Liver (tissue), 3 donors: ENCODE measurements around the gene SATB1.

ENCODE experiments used
- ATF3 ChIP-seq: IDR thresholded peaks from 2 replicates; pipeline ENCODE4 v1.6.1; 2016; ENCODE audit warnings: antibody characterized with exemption
- EGR1 ChIP-seq, 2 donors: IDR thresholded peaks; 2 replicates each; pipeline ENCODE4 v1.6.1; 2016 to 2018; ENCODE audit warnings: antibody characterized with exemption in 2 of 2, low read depth in 2 of 2
- FOXA2 ChIP-seq: IDR thresholded peaks from 2 replicates; pipeline ENCODE4 v1.6.1; 2016; ENCODE audit warnings: antibody characterized with exemption
- GABPA ChIP-seq, 2 donors: IDR thresholded peaks in 1 of 2; conservative IDR thresholded peaks in 1 of 2; 2 replicates each; pipeline ENCODE4 v1.6.1; 2016; ENCODE audit warnings: antibody characterized with exemption in 2 of 2, mild to moderate bottlenecking in 1 of 2, moderate library complexity in 1 of 2
- MAX ChIP-seq: IDR thresholded peaks from 2 replicates; pipeline ENCODE4 v1.6.1; 2016; ENCODE audit warnings: antibody characterized with exemption
- NR2F2 ChIP-seq: IDR thresholded peaks from 2 replicates; pipeline ENCODE4 v1.6.1; 2016; ENCODE audit warnings: antibody characterized with exemption
- RAD21 ChIP-seq, 2 donors: IDR thresholded peaks; 2 replicates each; pipeline ENCODE4 v1.6.1; 2016; ENCODE audit warnings: antibody characterized with exemption in 2 of 2, mild to moderate bottlenecking in 2 of 2
- REST ChIP-seq: IDR thresholded peaks from 2 replicates; pipeline ENCODE4 v1.6.1; 2016; ENCODE audit warnings: antibody characterized with exemption, mild to moderate bottlenecking
- RXRA ChIP-seq, 2 donors: IDR thresholded peaks; 2 replicates each; pipeline ENCODE4 v1.6.1; 2017 to 2018; ENCODE audit warnings: antibody characterized with exemption in 2 of 2, mild to moderate bottlenecking in 1 of 2
- SP1 ChIP-seq: IDR thresholded peaks from 2 replicates; pipeline ENCODE4 v1.6.1; 2018; ENCODE audit warnings: antibody characterized with exemption, mild to moderate bottlenecking
- TAF1 ChIP-seq: conservative IDR thresholded peaks from 2 replicates; pipeline ENCODE4 v1.6.1; 2016; ENCODE audit warnings: antibody characterized with exemption, mild to moderate bottlenecking
- YY1 ChIP-seq: IDR thresholded peaks from 2 replicates; pipeline ENCODE4 v1.6.1; 2016; ENCODE audit warnings: antibody characterized with exemption, mild to moderate bottlenecking
- TF ChIP-seq, protein P1 (sequence below): fragments of 150-350 bp; IDR thresholded peaks from 2 replicates; pipeline ENCODE4 v1.5.1; 2017; ENCODE audit warnings: improper control_type of control experiment, low read depth, low read length; ENCODE audit not compliant: missing input control
- donor health status: healthy.
- donor health status: healthy.

- no peak for TF ChIP-seq MAX
- TF ChIP-seq, protein P1, sequence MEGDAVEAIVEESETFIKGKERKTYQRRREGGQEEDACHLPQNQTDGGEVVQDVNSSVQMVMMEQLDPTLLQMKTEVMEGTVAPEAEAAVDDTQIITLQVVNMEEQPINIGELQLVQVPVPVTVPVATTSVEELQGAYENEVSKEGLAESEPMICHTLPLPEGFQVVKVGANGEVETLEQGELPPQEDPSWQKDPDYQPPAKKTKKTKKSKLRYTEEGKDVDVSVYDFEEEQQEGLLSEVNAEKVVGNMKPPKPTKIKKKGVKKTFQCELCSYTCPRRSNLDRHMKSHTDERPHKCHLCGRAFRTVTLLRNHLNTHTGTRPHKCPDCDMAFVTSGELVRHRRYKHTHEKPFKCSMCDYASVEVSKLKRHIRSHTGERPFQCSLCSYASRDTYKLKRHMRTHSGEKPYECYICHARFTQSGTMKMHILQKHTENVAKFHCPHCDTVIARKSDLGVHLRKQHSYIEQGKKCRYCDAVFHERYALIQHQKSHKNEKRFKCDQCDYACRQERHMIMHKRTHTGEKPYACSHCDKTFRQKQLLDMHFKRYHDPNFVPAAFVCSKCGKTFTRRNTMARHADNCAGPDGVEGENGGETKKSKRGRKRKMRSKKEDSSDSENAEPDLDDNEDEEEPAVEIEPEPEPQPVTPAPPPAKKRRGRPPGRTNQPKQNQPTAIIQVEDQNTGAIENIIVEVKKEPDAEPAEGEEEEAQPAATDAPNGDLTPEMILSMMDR: no peak
- no peak for TF ChIP-seq TAF1
- TF ChIP-seq EGR1 (IDR thresholded peaks at IDR 0.05; ENCODE audit: low read depth in 2 of 2): no peak
- TF ChIP-seq GABPA (IDR thresholded peaks at IDR 0.05 in 1 of 2, conservative IDR thresholded peaks at IDR 0.05 in 1 of 2): no peak
- TF ChIP-seq REST: no peak
- no peak for TF ChIP-seq SP1
- TF ChIP-seq NR2F2: no peak
- TF ChIP-seq RXRA (IDR thresholded peaks at IDR 0.05): no peak
- no peak for TF ChIP-seq RAD21 (IDR thresholded peaks at IDR 0.05)
- no peak for TF ChIP-seq YY1
- no peak for TF ChIP-seq ATF3
- TF ChIP-seq FOXA2: no peak
Measured at GRCh38 chr3:18393906-18394305, 31.2 kb downstream of the SATB1 start.
